PC-9 (cell line): ENCODE data around the gene CCDC69.

ENCODE experiments used
- CTCF ChIP-seq: fragments of 200-600 bp; sonication (generic); conservative IDR thresholded peaks from 2 replicates; pipeline ENCODE4 v1.6.1; 2017; ENCODE audit warnings: mixed run types, antibody characterized with exemption, mild to moderate bottlenecking, moderate library complexity
- EZH2 ChIP-seq: fragments of 200-600 bp; sonication (generic); IDR thresholded peaks from 2 replicates; pipeline ENCODE4 v1.8.0; 2017; ENCODE audit warnings: antibody characterized with exemption, low read depth

- no peak for TF ChIP-seq CTCF
- TF ChIP-seq EZH2: no peak
Observed at GRCh38 chr5:151142933-151143332, 81.0 kb downstream of the CCDC69 start.
